ENCODE measurements around the gene KATNBL1. TPM values are rescaled to one million over a fixed set of nuclear protein-coding genes. Genes with fewer than 3 reads are reported as not detected.

KATNBL1 gene
- total RNA-seq, 1 experiment from 2014 or later: 46.8 TPM

DNA sequence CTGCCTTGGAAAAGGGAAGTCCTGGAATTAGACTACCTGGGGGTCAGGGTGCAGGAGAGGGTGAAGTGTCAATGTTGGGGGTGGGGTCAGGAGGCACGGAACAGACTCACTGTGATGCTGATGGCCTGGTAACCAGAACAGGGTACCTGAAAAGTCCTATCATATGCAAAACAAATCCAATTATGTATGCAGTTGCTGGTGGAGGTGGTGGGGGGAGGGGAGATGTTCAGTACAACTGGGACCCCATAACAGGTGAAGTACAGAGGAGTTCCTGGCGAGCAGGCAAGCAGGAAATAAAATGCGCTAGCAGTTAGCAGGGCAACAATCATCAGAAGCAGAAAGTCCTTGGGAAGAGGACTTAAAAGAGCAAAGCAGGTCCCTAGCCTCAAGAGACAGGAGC, 4.2 kb upstream of the KATNBL1 start:
- Histone ChIP-seq H3K23ac (ENCODE audit: insufficient read length, low read depth, low read length) (no peak overlapping the region), H3K14ac (ENCODE audit: insufficient read depth, low read length) (no peak overlapping the region; the same call in 1 of the 2 replicates), H4K20me1 (ENCODE audit: control insufficient read depth, insufficient read depth, insufficient read length) (no peaks in the 10 kb centered on the region), H2AFZ (ENCODE audit: low read length) (no peak overlapping the region), H2BK12ac (ENCODE audit: insufficient read length, low read depth, low read length) (no peak overlapping the region), H3K4ac (ENCODE audit: low read depth, low read length) (no peak overlapping the region), H3K4me2 (ENCODE audit: insufficient read depth, insufficient read length, low read length) (peak overlapping the region; percentile 51), H3K9ac (ENCODE audit: extremely low read depth, insufficient read length, low read length) (peak overlapping the region; percentile 8), H3K9me3 (ENCODE audit: control insufficient read depth, low read depth, low read length) (no peaks in the 10 kb centered on the region), H4K5ac (ENCODE audit: insufficient read length, low read depth, low read length) (no peak overlapping the region), H2BK15ac (ENCODE audit: low read depth, low read length) (no peak overlapping the region), H3K4me1 (ENCODE audit: insufficient read depth, low read length) (peaks cover 17% of the 10 kb centered on the region; the same call in 1 of the 2 replicates), H3K27me3 (ENCODE audit: insufficient read depth, low read length) (no peaks in the 10 kb centered on the region), H3K27ac (ENCODE audit: insufficient read length, low read depth, low read length) (peak overlapping the region; percentile 63), H3K79me2 (ENCODE audit: insufficient read depth, low read length) (no peaks in the 10 kb centered on the region), H3K18ac (ENCODE audit: insufficient read length, low read depth, low read length) (peak overlapping the region; percentile 78), H2AK5ac (ENCODE audit: insufficient read length, low read length) (no peak overlapping the region), H2BK120ac (ENCODE audit: low read depth, low read length, poor library complexity, severe bottlenecking) (no peak overlapping the region), H2BK5ac (ENCODE audit: insufficient read length, low read length) (no peak overlapping the region), H3K56ac (ENCODE audit: insufficient read length, low read depth, low read length) (no peak overlapping the region), H3K79me1 (ENCODE audit: insufficient read depth, low read depth, low read length, poor library complexity, severe bottlenecking) (no peaks in the 10 kb centered on the region), H4K8ac (replicated peaks; ENCODE audit: insufficient read length, low read depth, low read length) (no peak overlapping the region), H4K91ac (ENCODE audit: insufficient read length, low read depth, low read length) (no peak overlapping the region), H2BK20ac (ENCODE audit: low read depth, low read length, poor library complexity, severe bottlenecking) (no peak overlapping the region), H3K23me2 (ENCODE audit: insufficient read length, low read depth, low read length, poor library complexity, severe bottlenecking) (peaks cover 2% of the 10 kb centered on the region), H3T11ph (ENCODE audit: low read length) (no peak overlapping the region)
- DNase-seq: peak; percentile 68
- no peaks in the 10 kb centered on the region; the same call in 1 of the 2 replicates for H3K27me3 Mint-ChIP-seq (ENCODE audit: low read depth)
- H3K4me1 Mint-ChIP-seq: peaks cover 34 to 43% of the 10 kb centered on the region in 2 experiments
- H3K9me3 Mint-ChIP-seq: no peaks in the 10 kb centered on the region
- no peaks in the 10 kb centered on the region; a peak in 1 of 7 replicates for H3K36me3 Mint-ChIP-seq (ENCODE audit: insufficient read depth in 1 of 3, low read depth in 3 of 3)
- WGBS (ENCODE audit: extremely low coverage, insufficient read length, low lambda C conversion rate): no CpG with 5 or more reads among the region's 3 CpGs
- peak overlapping the region; percentile 96 to 99 (median 98) for H3K27ac Mint-ChIP-seq
- peak overlapping the region; percentile 39 to 74 for H3K4me3 Mint-ChIP-seq
- no peak for TF ChIP-seq CTCF (conservative IDR thresholded peaks at IDR 0.05)

Measured in H9 (cell line).